ENCODE measurements around the gene DTNA.

DTNA gene

GRCh38 chr18:34928754-34929335 lies 218.7 kb downstream of the DTNA start:
- no peak for DNase-seq (ENCODE audit: low read depth in 3 of 3, low spot score in 1 of 3)

GRCh38 chr18:34929336-34929780 lies 219.3 kb downstream of the DTNA start:
- DNase-seq (ENCODE audit: low read depth in 3 of 3, low spot score in 1 of 3): no peak

- DNase-seq (ENCODE audit: low read depth in 3 of 3, low spot score in 1 of 3): no peak
These were observed 222.3 kb downstream of the DTNA start for GRCh38 chr18:34932363-34932762.

DNA sequence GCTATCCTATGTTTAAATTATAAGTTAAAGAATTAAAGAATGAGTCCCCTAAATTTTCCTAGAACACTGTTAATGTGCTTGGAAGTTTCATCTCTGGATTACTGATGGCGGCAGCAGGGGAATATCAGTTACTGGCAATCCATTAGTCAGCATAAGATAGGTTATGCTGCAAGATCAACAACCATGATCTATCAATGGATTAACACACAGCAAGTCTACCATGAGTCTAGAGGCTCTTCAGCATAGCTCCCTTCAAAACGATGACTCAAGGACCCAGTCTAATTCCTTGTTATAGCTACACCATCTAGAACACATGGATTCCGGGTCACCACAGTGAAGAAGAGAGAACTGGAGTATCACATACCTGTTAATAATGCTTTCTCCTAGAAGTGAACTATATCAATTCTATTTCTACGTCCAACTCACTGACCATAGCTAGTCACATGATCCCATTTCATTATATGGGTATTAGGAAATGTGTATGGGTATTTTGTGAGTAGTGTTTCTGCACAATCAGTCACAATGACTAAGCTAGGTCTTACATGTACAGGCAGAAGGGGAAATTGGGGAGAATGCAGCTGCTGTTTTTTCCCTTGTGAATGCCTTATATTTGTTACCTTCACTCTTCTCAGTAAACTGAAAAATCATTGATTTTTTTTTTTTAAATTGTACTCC lies 222.8 kb downstream of the DTNA start:
- DNase-seq (ENCODE audit: low read depth in 3 of 3, low spot score in 1 of 3): no peak

DNA sequence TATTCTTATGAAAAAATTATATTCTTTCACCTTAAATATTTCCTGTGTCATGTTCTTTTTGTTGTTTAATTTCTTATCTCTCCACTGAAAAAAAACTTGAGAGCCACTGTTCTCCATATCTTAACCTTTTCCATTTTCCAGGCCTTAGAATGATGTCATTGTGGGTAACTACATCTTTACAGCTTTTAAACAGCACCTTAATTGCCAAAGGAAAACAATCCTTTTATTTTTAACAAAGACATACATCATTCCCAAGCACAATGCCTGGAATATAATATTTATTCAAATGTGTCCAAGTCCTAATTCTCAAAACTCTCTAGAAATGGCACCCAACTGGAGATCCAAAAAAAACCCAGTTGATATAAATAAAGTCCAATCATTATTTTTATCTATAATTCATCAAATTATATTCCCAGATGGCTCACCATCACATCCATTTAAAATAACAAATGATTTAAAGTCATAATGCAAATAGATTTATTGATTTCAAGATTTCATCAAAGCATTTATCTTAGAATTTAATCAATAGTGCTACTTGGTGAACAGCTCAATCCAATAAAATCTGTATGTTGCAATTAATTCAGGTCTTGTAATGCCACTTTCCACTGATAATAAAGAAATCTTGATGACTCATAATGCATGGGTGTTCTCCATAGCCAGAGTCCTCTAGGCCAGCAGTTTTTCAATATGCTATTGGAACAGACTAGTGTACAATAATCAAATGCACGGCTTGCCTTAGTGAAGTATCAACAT lies 224.0 kb downstream of the DTNA start:
- DNase-seq (ENCODE audit: low read depth in 3 of 3, low spot score in 1 of 3): no peak

DNA sequence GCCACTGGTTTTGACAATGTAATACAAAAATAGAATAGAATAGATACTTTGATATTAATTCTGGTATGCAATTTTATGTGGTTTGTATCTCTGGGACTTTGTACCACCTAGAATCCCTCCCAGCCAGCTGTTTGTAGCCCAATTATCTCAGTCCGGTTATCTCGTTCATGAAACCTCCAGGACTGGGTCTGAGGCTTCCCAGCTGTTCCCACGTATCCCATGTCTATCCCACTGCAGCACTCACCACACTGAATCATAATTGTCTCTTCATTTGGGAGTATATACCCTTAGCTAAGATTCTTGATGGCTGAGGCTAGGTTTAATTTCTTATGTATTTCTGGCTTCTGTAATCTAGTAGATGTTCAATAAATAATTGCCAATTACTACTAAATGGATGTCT lies 226.7 kb downstream of the DTNA start:
- no peak for DNase-seq (ENCODE audit: low read depth in 3 of 3, low spot score in 1 of 3)

- no peak for DNase-seq (ENCODE audit: low read depth in 3 of 3, low spot score in 1 of 3)
These were observed 228.0 kb downstream of the DTNA start for GRCh38 chr18:34938090-34938489.

Measured in stimulated activated CD4-positive, alpha-beta T cell treated with anti-CD3 and anti-CD28 coated beads, TNF-alpha, amount 100 ng/mL, for 1 hour (primary cell).